ENCODE measurements around the gene ROM1. TPM values are rescaled to one million over a fixed set of nuclear protein-coding genes. Genes with fewer than 3 reads are reported as not detected.
"Not testable (repeated sequence)": the region's sequence is repeated elsewhere in the genome, so short reads cannot be mapped to it uniquely, and the experiment has no call there.

Gene ROM1
- total RNA-seq, 2 donors from 2014 or later = 8.0 to 12.7 TPM

DNA sequence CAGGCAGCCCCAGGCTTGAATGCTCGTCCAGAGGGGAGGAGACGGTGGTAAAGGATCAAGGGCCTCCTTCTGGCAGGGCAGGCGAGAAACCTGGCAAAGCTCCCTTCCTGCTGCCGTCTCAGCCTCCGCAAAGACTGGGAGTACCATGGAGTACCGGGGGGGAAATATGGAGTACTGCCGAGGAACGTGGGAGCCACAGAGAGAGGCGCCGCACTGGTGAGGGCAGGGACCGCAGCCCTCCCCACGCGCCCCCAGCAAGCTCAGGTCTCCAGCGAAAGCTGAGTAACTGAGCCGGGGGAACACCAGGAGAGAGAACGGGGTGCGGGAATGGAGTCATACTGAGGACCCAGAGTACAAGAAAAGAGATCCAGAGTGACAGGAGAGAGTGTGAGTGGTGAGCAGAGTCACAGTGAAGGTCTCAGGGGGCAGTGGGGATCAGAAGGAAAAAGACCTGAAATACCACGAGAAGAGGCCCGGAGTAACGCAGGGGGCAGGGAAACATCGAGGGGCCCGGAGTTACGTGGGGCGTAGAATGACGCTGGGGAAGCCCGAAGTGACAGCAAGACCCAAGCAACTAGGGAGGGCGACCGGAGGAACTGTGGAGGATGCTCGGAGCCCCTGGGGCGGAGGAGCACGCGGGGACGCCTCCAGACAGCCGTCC lies 1.2 kb upstream of the ROM1 start:
- WGBS = 1% methylated on average over 30 of the region's 34 CpGs
- peaks cover 3% of the 10 kb centered on the region for H3K4me1 ChIP-seq (replicated peaks)
- intact Hi-C loops (cut with DNase I) = loop anchor here (5.0 kb wide), 1 partner anchor 65 kb away; the partner anchor contains the start of gene AHNAK
- DNase-seq (ENCODE audit: low spot score) = no peak
- H3K9me3 ChIP-seq = no peaks in the 10 kb centered on the region
- H3K36me3 ChIP-seq = no peaks in the 10 kb centered on the region
- H3K4me3 ChIP-seq = peak overlapping the region; percentile 75
- no peaks in the 10 kb centered on the region for H3K27me3 ChIP-seq (replicated peaks; ENCODE audit: insufficient read depth)
- TF ChIP-seq, protein P1, sequence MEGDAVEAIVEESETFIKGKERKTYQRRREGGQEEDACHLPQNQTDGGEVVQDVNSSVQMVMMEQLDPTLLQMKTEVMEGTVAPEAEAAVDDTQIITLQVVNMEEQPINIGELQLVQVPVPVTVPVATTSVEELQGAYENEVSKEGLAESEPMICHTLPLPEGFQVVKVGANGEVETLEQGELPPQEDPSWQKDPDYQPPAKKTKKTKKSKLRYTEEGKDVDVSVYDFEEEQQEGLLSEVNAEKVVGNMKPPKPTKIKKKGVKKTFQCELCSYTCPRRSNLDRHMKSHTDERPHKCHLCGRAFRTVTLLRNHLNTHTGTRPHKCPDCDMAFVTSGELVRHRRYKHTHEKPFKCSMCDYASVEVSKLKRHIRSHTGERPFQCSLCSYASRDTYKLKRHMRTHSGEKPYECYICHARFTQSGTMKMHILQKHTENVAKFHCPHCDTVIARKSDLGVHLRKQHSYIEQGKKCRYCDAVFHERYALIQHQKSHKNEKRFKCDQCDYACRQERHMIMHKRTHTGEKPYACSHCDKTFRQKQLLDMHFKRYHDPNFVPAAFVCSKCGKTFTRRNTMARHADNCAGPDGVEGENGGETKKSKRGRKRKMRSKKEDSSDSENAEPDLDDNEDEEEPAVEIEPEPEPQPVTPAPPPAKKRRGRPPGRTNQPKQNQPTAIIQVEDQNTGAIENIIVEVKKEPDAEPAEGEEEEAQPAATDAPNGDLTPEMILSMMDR (IDR thresholded peaks at IDR 0.05) = peak in 1 of 4 experiments; percentile 8
- no peak for TF ChIP-seq POLR2A (IDR thresholded peaks at IDR 0.05)
- peak overlapping the region; percentile 97 to 98 for H3K27ac ChIP-seq

DNA sequence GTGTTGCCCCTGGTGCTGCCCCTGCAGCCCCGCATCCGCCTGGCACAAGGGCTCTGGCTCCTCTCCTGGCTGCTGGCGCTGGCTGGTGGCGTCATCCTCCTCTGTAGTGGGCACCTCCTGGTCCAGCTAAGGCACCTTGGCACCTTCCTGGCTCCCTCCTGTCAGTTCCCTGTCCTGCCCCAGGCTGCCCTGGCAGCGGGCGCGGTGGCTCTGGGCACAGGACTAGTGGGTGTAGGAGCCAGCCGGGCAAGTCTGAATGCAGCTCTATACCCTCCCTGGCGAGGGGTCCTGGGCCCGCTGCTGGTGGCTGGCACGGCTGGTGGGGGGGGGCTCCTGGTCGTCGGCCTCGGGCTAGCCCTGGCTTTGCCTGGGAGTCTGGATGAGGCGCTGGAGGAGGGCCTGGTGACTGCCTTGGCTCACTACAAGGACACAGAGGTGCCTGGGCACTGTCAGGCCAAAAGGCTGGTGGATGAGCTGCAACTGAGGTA lies 278 bp downstream of the ROM1 start:
- Histone ChIP-seq H3K36me3 (no peaks in the 10 kb centered on the region), H3K4me1 (replicated peaks) (peaks cover 3% of the 10 kb centered on the region), H3K27me3 (replicated peaks; ENCODE audit: insufficient read depth) (no peaks in the 10 kb centered on the region), H3K9me3 (no peaks in the 10 kb centered on the region), H3K27ac (peak overlapping the region; percentile 97 to 98), H3K4me3 (peak overlapping the region in 1 of 2 donors; percentile 75)
- DNase-seq (ENCODE audit: low spot score) = no peak
- TF ChIP-seq, protein P1 (IDR thresholded peaks at IDR 0.05) = no peak
- TF ChIP-seq POLR2AphosphoS5 (IDR thresholded peaks at IDR 0.05) (no peak), POLR2A (IDR thresholded peaks at IDR 0.05) (no peak)
- 46% methylated on average over 7 of the region's 15 CpGs for WGBS
- intact Hi-C loops (cut with DNase I) = loop anchor here (5.0 kb wide), 1 partner anchor 66 kb away; the partner anchor contains the start of gene AHNAK

DNA sequence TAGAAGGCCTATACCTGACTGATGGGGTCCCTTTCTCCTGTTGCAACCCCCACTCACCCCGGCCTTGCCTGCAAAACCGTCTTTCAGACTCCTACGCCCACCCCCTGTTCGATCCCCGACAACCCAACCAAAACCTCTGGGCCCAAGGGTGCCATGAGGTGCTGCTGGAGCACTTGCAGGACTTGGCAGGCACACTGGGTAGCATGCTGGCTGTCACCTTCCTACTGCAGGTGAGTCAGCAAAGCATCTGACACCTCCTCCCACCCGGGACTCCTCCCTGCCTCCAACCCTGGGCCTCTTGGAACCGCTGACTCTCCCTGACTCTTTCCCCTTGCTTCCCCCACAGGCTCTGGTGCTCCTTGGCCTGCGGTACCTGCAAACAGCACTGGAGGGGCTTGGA lies 1.2 kb downstream of the ROM1 start:
- no peaks in the 10 kb centered on the region for H3K36me3 ChIP-seq
- H3K4me1 ChIP-seq (replicated peaks) = peaks cover 3% of the 10 kb centered on the region
- DNase-seq (ENCODE audit: low spot score) = no peak
- H3K27me3 ChIP-seq (replicated peaks; ENCODE audit: insufficient read depth) = no peaks in the 10 kb centered on the region
- intact Hi-C loops (cut with DNase I) = loop anchor here (5.0 kb wide), 1 partner anchor 67 kb away; the partner anchor contains the start of gene AHNAK
- WGBS = 71% methylated on average over 8 of the region's 8 CpGs
- TF ChIP-seq POLR2A (IDR thresholded peaks at IDR 0.05) = no peak
- TF ChIP-seq POLR2AphosphoS5 (IDR thresholded peaks at IDR 0.05) = no peak
- no peak overlapping the region for H3K4me3 ChIP-seq
- peak overlapping the region in 1 of 2 donors; percentile 97 for H3K27ac ChIP-seq
- H3K9me3 ChIP-seq = no peaks in the 10 kb centered on the region

DNA sequence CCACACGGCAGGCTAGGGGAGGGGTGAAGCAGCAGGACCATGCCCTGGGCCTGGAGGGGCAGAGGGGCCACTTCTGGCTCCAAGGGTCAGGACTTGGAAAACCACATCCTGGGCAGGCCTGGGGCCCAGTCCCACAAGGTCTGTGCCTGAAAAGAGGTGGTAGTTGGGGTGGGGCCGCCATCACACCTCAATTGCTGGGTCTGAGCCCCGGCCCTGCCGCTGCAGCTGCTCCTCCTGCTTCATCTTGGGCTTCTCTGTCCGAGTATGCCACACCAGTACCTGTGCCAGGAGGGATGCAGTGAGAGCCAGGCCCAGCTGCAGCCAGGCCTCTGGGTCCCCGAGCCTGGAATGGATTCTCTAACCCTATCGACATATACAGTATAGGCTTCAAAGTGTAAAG lies 2.5 kb downstream of the ROM1 start:
- DNase-seq (ENCODE audit: low spot score) = no peak
- TF ChIP-seq, protein P1 (IDR thresholded peaks at IDR 0.05) = no peak
- TF ChIP-seq POLR2A (IDR thresholded peaks at IDR 0.05) (no peak), POLR2AphosphoS5 (IDR thresholded peaks at IDR 0.05) (no peak)
- Histone ChIP-seq H3K36me3 (no peaks in the 10 kb centered on the region), H3K27me3 (replicated peaks; ENCODE audit: insufficient read depth) (no peaks in the 10 kb centered on the region), H3K4me3 (no peak overlapping the region), H3K9me3 (no peaks in the 10 kb centered on the region), H3K4me1 (replicated peaks) (peaks cover 4% of the 10 kb centered on the region), H3K27ac (no peak overlapping the region)
- 96% methylated on average over 7 of the region's 7 CpGs for WGBS
- intact Hi-C loops (cut with DNase I) = no loop called here

DNA sequence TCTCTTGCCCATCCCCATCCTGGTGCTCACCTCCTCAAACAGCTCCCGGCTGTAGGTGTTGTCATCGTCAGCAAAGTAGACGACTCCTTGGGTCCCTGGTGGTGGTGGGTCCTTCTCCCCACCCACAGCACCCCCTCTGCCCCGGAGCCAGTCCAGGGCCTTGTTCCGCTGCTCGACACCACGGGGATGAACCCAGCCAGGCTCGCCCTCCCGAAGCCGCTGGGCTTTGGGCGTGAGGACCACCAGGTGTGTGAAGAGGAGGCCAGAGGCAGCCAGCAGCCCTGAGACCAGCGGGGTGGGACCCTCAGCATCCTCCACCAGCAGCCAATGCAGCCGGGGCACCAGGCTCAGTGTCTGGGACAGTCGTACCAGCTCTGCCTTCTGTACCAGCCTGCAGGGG lies 3.9 kb downstream of the ROM1 start:
- H3K36me3 ChIP-seq; H3K9me3 ChIP-seq; H3K4me3 ChIP-seq; H3K4me1 ChIP-seq (replicated peaks); intact Hi-C loops (cut with DNase I); DNase-seq (ENCODE audit: low spot score); H3K27ac ChIP-seq; H3K27me3 ChIP-seq (replicated peaks; ENCODE audit: insufficient read depth): not testable (repeated sequence)
- WGBS = 84% methylated on average over 8 of the region's 14 CpGs

Measured in prostate gland (tissue), 2 donors.